RPMI7951 (cell line): ENCODE data around the gene LRRFIP2. TPM values are rescaled to one million over a fixed set of nuclear protein-coding genes. Genes with fewer than 3 reads are reported as not detected.
"Not testable (repeated sequence)": the region's sequence is repeated elsewhere in the genome, so short reads cannot be mapped to it uniquely, and the experiment has no call there.

Experiments
- DNase-seq: peaks from one replicate; pipeline ENCODE4 v3.0.0-alpha.2; 2012; ENCODE audit warnings: low read depth
- total RNA-seq: library from RNA; depleted of rRNA; stranded (reverse); fragments of >200 nt; shearing (Covaris generic); gene quantifications from 2 replicates; pipeline ENCODE4 v1.2.3, GENCODE V29; 2014

LRRFIP2 gene
- total RNA-seq, 1 experiment from 2014 or later = 77.5 TPM

DNA sequence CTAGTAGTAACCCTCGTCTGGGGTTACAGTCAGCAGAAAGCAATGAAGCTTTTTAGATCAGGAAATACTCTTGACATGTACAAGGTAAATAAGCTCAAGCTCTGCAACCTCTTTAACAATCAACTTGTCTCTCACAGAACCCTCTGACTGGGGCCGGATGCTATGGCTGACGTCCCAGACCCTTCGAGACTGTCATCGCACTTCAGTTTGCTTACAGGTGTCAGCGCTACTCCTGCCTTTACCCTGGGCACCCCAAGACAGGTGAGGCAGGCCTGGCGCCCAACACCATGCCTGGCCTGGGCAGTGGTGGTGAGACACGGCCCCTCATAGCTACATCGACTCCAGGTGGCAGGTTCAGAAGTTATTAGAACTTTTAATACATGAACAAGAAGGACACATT, 30.6 kb downstream of the LRRFIP2 start:
- no peak for DNase-seq

DNA sequence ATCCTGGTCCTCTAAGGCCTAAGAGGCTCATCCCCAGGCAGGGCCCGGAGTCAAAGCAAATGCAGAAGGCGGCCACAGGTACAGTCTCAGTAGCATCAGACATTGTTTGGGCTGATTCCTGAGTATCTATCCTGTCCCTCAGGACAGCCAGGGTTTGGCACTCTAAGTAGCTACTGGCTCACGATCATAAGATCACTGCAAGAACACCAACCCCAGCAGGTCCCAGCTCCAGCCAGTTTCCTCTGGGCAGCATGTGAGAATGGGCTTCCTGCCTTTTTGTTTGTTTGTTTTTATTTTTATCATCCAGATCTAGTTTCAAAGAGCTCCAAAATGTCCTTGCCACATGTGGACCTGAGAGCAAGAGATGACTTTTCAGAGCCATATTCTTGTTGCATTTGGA, 32.7 kb downstream of the LRRFIP2 start:
- no peak for DNase-seq

- DNase-seq = no peak
These were observed 33.4 kb downstream of the LRRFIP2 start for GRCh38 chr3:37140899-37141541.

GRCh38 chr3:37139567-37140052, 34.8 kb downstream of the LRRFIP2 start:
- DNase-seq = no peak

DNA sequence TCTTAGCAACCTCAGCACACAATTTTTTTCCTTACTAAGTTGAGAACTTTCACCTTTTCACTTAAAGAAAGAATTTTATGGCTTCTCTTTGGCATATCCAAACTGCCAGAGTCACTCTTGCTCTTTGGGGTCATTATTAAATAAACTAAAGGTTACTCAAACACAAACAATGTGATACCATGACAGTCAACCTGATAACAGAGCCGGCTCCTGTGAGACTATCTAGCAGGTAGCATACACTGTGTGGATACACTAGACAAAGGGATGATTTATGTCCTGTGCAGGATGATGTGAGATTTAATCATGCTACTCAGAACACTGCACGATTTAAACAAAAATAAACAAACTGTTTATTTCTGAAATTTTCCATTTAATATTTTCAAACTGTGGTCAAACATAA, 35.6 kb downstream of the LRRFIP2 start:
- DNase-seq = no peak

DNA sequence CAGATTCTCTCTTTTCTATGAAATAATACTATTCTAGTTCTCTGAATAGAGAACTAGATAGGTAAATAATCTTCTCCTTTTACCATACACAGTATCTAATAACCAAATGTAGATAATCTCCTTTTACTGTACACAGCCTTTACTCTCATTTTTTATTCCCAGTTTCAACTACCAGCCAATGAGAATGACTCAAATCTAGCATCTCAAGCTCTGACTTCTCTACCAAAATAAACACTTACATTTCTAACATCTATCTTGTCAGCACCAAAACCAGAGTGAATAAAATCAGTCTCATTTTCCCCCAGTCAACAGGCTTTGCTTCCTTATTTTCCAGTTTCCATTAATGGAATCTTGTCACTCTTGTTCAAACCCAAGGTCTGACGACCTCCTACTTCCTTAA, 36.9 kb downstream of the LRRFIP2 start:
- no peak for DNase-seq

DNA sequence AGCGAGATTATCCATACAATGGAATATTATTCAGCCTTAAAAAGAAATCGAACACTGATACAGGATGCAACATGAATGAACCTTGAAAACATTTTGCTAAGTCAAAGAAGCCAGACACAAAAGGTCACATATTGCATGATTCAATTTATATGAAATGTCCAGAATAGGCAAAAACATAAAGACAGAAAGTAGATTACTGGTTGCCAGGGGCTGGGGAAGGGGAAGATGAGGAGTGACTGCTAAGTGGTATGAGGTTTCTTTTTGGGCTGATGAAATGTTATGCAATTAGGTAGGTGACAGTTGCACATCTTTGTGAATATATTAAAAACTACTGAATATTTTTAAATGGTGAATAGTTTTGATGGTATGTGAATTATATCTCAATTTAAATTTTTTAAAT, 38.3 kb downstream of the LRRFIP2 start:
- no peak for DNase-seq

DNA sequence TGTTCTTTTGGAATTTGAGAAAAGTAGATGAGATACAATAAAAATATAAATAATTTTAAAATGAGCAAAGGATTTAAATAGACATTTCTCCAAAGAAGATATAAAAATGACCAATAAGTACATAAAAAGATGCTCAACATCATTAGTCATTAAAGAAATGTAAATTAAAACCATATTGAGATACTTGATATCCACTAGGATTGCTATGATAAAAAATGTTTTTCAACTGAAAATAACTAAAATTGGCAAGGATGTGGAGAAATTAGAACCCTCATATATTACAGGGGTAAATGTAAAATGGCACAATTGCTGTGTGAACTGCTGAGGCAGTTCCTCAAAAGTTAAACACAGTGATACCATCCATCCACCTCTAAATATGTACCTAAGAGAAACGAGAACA, 38.8 kb downstream of the LRRFIP2 start:
- DNase-seq = no peak

DNA sequence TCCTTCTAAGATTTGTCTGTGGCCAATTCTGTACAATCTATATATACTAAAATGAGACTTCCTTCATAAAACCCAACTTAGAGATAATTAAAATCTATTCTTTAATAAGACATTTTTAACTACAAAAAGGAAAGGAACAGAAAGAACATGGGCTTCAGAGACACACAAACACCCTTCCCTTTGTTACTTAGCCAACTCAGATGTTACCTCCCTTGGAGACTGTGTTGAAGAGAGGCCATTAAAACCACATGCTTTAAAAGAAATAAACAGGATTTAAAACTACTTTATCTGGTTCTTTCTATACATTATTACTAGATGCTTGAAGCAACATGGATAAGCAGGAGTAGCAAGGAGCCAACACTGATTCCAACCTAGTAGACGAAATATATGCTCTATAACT, 42.0 kb downstream of the LRRFIP2 start:
- DNase-seq = no peak

DNA sequence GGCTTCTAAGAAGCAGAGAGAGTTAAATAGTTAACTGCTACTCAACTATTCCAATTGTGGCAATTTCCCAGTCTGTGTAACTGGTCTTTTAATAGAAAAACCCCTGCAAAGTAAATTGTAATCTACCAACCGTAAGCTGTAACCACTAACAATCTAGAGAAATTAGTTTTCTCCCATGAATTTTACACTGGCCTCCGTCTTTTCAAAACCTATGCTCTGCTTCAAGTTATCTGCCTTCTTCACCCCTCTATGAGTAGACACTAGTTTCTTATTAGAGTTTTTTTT, 42.6 kb downstream of the LRRFIP2 start:
- no peak for DNase-seq

DNA sequence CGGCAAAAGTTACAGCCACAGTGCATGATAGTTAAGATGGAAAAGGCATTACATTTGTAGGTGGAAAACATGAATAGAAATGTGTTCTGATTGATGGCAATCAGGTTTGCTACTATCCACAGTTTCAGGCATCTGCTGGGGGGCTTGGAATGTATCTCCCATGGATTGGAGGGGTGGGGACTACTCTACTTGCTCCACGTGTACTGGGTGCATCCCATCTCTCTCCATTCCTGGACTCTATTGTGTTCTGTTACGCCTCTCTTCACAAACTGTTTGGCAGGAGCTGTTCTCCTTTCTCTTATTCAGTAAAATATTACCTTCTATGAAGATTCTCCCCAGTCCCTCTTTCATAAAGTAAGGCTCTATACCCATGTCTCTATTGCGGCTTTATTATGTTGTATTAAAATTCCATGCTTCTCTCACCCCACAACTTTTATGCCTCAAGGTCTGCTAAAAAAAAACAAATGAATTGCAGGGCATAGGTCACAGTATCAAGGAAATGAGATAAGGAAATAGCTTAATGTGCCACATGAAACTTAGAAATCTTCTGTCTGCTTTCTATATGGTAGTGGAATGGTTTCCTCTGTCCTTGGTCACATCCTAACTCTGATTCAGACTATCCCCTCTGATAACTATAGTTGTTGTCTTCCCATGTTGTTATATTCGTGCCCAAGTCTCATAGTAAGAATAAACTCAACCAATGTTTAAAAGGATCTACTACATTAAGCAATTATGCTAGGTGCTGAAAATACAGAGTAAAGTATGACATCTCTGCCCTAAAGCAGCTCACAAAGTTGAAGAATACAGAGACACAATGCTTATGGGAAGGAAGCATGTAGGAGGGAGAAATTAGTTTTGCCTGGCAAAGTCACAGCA, 43.2 kb downstream of the LRRFIP2 start:
- DNase-seq = no peak

DNA sequence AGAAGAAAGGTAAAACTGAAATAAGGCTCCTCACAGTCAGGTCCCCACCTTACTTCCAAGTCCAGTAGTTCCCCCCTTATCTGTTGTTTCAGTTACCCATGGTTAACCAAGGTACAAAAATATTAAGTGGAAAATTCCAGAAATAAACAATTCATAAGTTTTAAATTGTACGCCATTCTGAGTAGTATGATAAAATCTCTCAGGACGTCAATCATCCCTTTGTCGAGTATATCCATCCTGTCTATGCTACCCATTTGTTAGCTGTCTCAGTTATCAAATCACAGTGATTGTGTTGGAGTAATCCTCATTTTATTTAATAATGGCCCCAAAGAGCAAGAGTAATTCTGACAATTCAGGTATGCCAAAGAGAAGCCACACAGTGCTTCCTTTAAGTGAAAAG, 43.9 kb downstream of the LRRFIP2 start:
- no peak for DNase-seq

DNA sequence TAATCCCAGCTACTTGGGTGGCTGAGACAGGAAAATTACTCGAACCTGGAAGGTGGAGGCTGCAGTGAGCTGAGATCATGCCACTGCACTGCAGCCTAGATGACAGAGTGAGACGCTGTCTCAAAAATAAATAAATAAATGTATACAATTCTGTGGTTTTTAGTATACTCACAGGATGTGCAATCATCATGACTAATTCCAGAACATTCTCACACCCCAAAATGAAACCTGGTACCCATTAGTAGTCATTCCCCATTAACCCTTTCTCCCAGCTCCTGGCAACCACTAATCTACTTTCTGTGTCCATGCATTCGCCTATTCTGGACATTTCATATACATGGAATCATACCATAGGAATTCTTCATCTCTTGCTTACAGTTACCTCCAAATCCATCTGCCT, 44.5 kb downstream of the LRRFIP2 start:
- peak; percentile 58 for DNase-seq

- no peak for DNase-seq
These were observed 47.0 kb downstream of the LRRFIP2 start for GRCh38 chr3:37127340-37127739.

- no peak for DNase-seq
These were observed 47.5 kb downstream of the LRRFIP2 start for GRCh38 chr3:37126856-37127255.

- DNase-seq = no peak
These were observed 48.9 kb downstream of the LRRFIP2 start for GRCh38 chr3:37125195-37126073.

DNA sequence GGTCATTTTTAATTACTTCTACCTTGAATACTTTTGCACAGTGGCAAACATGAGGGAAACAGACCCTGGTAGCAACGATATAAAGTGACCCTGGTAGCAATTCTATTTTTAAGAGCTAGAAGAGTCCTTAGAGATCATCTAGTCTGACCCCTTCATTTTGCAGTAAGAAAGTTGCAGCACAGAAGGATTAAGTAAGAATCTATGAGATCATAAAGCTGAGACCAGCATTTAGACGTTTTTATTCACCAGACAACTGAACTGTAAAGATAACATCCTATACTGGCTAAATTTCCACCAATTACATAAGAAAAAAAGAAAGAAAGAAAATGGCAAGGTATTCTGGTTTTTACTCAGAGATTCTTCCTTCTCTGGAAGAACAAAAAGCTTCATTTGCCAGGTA, 49.9 kb downstream of the LRRFIP2 start:
- no peak for DNase-seq

- DNase-seq = no peak
These were observed 51.1 kb downstream of the LRRFIP2 start for GRCh38 chr3:37123292-37123691.

GRCh38 chr3:37122069-37122468, 52.3 kb downstream of the LRRFIP2 start:
- DNase-seq = not testable (repeated sequence)

DNA sequence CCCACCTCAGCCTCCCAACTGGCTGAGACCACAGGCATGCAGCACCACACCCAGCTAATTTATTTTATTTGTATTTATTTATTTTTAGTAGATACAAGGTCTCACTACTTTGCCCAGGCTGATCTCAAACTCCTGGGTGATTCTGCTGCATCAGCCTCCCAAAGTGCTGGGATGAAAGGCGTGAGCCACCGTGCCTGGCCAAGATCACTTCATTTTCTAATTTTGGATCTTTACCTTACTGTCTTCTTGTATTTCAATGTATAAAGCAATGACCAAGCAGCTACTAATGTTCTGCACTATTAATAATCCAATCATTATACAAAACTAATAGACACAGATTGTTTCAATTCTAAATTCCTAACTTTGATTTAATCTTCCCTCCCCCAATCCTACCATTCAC, 56.2 kb downstream of the LRRFIP2 start:
- DNase-seq = no peak

- no peak for DNase-seq
These were observed 56.8 kb downstream of the LRRFIP2 start for GRCh38 chr3:37117548-37117947.

DNA sequence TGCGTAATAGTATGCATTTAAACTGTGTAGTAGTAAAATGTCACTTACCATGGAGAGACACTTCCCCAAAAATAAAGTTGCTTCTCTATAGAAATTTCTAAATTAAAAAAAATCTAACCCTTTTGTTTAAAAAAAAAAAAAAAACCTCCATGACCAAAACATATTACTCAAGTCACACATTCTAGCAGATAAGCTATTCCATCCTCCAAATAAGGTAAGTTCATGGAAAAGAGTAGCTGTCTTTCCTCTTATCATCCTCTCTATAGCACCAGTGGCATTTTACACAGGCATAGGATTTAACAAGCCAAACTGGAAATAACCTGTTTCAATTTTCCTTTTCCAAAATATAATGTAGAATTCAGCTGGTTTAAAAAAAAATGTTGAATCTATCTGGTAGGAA, 57.4 kb downstream of the LRRFIP2 start:
- no peak for DNase-seq
